Measurements from ENCODE around the gene IGFBP6.
"Not testable (repeated sequence)": the region's sequence is repeated elsewhere in the genome, so short reads cannot be mapped to it uniquely, and the experiment has no call there.

Gene IGFBP6

DNA sequence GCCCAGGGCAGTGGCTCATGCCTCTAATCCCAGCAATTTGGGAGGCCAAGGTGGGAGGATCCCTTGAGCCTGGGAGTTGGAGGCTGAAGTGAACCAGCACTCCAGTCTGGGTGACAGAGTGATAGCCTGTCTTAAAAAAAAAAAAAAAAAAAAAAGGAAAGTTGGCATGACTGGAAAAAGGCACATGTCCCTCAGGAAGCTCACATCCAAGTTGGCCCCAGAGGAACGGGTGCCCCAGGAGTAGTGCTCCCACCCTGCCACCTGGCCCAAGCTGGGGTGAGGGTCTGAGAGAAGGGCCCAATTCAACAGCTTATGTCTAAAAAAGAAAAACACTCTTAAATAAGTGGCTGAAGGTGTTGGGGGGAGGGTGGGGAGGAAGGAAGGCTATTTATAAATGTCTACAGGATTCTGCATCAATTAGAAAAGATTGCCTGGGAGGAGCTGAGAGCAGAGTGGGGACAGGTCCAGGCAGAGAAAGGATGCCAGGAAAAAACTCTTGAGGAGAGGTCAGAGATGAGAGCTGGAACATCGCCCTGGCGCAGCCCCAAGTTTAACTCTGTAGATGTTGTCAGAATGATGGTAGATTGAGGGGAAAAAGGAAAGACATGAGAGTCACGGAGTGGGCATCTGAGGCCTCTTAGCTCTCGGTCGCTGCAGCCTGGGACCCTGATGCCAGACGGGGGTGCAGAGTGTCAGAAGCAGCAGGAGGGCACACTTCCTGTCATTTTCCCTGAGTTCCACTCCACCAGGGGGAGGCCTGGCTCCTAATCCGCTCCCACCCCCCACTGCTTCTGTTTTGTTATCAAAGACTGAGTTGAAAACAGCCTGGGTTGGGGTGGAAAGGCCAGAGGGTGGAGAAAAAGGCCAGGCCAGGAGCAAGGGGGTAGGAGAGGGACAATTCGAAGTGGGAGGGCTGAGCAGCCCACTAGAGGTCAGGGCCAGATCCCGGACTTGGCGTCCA is 25.6 kb upstream of the IGFBP6 start:
- no peak for DNase-seq

DNA sequence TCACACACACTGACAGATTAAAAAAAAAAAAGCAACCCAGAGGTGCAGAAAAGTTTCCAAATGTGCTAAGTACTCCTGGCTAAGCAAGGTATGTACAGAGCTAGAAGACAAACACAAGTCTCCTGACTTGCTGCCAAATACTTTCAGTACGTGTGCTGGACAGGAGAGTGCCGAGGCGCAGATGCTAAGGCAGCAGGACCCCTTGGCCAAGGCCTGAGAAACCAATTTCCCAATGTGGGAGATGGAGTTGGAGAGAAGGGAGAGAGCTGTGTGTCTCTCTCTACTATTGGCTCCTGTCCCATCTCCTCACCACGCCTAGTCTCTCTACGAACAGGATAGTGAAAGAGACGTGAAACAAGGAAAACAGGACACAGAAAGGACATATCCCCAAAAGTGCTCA is 23.6 kb upstream of the IGFBP6 start:
- no peak for DNase-seq

DNA sequence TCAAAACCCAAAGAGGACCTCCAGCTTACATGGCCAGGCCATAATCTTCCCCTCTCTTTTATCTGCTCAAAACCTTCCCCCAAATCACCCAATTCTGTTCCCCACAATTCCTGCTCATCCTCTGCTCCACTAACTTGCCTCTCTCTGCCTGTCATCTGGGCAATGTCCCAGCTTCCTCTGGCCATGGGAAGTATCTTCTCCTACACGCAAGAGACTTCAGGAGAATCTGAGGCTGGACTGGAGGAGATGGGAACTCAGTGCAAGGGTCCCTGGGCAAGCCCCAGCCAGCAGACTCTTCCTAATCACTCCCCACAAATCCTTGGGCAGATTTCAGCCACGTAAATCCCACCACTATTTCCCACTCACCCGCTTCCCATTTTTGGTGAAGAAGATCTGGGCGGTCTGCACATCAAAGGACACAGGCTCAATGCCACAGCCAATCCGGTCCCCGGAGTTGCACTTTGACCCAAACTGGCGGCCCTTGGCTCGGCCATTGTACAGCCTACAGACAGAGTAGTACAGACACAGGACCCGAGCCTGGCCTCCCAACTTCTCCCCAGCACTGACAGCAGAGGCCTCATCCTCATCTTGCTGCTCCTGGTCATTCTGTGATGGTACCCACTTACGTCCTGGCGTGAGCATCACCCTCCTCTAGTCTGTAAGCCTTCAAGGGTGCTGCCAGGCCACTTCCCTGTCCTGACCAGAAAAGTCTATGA is 23.0 kb upstream of the IGFBP6 start:
- no peak for DNase-seq

DNA sequence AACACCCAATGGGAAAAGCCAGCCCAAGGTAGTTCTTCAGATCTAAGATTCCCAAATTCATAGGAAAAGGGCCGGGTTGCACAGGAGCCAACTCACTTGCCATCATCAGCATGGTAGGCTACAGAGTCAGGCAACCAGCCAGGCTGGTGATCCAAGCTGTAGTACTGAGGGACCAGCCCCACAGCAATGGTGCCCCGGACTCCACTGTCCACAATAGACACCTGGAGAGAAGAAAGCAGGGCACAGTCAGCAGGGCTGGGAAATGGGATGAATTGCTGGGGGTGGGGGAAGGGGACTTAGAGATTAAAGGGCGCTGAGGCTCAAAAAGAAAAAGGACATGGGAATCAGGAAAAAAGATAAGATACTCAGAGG is 22.5 kb upstream of the IGFBP6 start:
- no peak for DNase-seq

DNA sequence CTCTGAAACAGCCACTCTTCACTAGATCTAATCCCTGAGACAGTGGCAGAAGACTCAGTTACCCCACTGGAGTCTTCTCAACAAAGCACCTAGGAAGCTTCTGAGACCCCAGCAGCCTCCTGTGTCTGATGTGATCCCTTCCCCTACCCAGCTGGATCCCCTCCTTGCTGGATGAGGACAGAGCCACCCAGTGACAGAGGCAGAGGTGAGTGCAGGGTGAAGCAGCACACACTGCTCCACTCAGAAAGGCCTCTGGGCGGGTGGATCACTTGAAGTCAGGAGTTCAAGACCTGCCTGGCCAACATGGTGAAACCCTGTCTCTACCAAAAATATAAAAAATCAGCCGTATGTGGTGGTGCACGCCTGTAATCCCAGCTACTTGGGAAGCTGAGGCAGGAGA is 21.0 kb upstream of the IGFBP6 start:
- no peak for DNase-seq

DNA sequence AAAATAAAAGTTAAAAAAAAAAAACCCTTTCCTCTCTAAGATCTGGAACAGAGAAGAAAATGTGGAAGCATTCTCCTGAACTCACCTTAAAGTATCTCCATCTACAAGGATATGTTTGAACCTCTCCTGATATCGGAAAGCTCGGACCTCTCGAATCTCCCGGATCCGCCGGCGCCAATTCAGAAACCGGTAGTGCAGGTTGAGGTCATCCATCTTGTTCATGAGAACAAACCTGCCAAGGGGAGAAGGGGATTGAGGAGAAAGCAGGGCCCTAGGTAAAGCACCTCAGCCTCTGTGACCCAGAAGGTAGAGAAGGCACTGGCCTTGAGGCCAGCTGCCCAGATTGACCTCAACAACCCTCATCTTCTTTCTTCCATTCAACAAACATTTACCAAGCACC is 20.4 kb upstream of the IGFBP6 start:
- DNase-seq, result no peak

DNA sequence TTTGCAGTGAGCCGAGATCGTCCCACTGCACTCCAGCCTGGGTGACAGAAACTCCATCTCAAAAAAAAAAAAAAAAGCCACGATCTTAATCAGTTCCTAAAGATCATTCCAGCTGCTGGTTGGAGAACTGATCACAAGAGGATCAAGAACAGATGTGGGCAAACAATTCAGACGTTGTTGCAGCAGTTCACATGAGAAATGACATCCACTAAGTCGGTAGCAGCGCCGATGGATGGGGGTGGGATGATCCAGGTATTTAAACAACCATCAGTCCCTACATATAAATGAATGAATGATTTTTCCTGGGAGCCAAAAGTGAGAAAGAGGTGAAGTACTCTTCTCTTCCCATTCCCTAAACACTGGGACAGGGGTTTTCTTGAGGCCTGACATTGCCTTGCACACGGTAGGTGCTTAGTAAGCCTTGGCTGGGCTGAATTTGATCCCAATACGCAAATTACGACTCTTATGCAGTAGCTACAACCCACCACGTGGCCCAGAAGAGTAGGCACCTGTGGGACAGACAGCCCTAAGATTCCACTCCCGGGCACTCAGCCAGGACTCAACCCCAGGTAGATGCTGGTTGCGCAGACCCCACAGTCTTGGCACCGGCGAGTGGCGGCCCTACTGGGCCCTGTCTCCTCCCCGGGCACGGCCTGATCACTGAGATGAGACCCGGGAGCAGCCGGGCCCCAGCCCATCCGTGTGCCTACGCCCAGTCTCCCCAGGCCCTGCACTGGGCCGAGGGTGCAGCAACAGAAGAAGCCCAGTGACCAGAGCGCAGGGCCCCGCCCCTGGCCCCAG is 18.8 kb upstream of the IGFBP6 start:
- peak in 1 of 2 donors; percentile 28 for DNase-seq

DNA sequence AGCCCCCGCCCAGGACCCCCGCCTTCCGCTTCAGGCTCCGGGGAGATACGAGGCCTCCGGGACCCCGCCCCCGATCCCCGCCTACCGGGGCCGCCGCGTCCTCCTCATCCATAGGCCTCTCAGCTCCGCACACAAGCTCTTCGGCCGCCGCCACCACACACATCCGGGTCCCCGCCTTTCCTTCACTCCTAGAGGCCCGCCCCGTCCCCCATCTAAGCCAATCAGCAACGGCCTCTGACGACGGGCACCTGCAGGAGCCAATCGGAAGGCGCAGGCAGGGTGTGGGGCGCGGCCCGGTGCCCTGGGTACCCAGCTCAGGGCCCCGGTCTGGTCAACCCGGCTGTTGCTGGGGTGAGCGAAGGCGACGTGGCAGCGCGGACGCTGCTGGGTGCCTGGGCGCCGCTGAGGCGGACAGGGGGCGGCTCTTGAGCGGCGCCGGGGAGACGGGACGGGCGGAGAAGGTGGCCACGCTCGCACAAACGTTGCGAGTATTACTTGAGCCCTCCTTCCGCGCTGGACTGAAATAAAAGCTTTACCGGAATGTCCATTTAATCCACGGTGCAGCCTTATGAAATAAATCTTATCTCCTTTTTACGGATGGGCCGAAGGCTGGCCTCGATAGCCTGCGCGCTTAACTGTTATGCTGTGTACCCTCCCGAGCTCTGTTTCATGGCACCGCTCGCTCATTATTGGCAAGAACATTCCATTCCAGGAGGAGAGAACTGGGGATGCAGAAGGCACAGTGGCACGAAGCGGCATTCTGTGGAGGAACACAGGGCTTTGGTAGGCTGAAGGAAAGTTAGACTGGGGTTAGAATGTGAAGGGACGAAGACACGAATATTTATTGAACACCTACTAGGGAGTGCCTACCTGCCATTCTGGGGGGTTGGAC is 18.0 kb upstream of the IGFBP6 start, which contains the start of gene SPRYD3:
Gene SPRYD3, minus strand, starts transcription at position 165 of the 892 bp plus-strand sequence. Its CDS starts 57 bp downstream, at position 108.
- DNase-seq, result peak; percentile 92 to 99

DNA sequence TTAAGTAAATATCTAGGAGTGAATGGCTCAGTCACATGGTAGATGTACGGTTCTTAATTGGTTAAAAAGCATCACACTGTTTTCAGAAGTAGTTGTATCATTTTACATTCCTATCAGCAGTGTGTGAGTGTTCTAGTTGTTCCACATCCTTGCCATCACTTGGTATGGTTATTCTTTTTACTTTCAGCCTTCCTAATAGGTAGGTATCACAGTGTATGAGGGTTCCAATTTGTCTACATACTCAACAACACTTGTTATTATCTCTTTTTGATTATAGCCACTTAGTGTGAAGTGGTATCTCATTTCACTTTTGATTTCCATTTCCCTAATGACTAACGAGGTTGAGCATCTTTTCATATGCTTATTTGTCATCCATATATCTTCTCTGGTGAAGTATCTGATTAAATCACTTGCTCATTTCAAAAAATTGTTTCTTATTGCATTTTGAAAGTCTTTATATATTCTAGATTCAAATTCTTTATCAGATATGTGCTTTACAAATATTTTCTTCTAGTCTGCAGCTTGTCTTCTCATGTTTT is 14.8 kb upstream of the IGFBP6 start:
- no peak for DNase-seq

DNA sequence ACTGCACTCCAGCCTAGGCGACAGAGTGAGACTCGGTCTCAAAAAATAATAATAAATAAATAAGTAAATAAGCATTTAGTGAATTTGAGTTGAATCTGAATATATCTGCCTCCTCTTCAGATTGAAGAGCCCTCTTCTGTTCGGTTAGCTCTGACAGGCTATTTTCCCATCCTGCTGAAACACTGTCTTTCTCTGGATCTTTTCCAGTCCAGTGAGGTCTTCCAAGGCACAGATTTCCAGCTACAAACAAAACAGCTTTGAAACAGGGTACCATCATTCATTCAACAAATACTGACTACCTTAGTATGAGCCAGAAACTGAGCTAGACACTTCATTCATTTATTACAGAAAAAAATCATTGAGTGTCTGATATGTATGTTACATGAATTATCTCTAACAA is 11.1 kb upstream of the IGFBP6 start:
- DNase-seq, result no peak

DNA sequence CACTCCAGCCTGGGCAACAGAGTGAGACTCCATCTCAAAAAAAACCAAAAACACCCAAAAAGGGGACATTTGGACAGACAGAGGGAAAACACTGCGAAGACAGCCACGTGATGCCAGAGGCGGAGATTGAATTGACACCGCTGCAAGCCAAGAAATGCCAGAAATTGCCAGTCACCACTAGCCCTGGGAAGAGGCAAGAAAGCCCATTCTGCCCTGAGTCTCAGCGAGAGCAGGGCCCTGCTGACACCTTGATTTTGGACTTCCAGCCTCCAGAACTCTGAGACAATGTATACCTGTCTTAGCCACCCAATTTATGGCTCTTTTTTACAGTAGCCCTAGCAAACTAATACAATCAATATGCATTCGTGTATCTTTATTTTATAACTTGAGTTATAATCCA is 7.4 kb upstream of the IGFBP6 start:
- DNase-seq, result no peak

DNA sequence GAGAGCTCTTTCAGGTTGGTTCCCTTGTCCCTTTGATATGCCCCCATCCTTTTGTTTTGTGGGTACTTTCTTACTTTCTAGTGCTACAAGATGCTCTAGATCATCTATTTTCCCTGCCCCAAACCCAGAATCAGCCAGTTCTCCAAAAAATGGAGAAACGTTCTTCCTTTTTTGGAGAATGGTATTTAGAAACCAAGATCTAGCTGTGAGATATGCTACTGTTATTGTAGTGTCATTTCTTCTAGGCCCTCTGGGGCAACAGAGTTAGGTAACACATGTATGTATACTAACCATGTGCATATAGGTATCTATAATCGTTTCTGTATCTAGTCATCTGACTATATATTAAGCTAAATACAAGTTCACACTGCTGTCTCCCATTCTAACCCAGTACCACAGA is 6.9 kb upstream of the IGFBP6 start:
- DNase-seq, result no peak

DNA sequence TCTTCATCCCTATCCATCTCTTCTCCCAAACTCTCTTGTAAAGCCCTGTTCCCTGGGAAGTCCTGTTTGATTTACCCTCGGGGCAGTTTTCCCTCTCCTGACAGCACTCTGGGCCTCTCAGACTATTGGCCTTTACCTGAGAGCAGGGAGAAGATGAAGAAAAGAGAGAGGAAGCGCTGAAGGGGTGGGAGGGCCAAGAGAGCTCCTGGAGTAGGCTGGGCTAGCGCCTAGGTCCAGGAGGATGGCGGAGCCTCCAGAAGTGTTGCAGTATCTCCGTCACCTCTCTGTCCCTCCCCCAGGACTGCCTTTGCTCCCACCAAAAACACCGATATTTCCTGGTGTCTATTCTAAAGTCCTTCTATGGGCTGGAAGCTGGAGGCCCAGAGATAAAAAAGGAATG is 5.7 kb upstream of the IGFBP6 start:
- no peak for DNase-seq

DNA sequence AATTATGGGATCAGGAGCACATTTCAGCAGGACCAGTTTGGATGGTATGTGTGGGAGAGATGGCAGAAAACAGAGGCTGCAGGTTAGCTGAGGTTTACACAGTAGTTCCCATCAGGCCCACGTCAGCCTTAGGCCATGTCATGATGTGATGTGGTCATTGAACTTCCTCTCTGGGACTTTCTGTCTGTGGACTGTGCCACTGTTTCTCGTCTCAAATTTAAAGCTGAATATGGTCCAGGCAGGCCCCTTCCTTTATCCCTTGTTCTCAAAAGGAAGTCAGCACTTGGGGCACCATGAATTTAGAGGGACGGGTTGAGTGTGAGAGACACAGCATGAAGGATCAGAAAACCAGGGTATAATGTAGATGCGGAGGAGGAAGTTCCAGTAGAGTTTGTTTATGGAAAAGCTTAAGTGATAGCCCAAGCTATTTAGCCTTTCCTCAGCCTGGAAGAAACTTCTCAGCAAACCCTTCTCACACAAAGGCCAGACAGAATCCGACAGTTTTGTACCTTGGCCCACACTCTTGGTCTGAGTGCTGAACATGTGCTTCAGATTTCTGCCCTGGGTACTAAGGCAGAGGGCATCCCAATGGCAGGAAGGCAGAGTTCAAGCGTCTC is 3.6 kb upstream of the IGFBP6 start:
- DNase-seq, result peak; percentile 82 to 83

DNA sequence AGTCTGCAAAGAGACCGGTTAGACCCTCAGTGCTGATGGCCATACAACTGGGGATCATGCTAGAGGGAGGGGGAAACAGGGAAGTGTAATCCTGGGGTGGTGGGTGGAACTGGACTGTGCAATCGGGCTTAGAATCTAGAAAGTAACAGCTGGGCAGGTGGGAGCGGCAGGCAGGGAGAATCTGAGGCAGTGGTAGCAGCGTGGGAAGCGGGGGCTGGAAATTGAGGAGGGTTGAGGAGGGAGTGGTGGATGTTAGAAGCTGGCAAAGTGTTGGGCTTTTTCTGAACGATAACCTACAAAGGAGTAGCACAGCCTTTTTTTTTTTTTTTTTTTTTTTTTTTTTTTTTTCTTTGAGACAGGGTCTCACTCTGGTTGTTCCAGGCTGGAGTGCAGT is 3.1 kb upstream of the IGFBP6 start:
- DNase-seq, result peak in 1 of 2 donors; percentile 8

DNA sequence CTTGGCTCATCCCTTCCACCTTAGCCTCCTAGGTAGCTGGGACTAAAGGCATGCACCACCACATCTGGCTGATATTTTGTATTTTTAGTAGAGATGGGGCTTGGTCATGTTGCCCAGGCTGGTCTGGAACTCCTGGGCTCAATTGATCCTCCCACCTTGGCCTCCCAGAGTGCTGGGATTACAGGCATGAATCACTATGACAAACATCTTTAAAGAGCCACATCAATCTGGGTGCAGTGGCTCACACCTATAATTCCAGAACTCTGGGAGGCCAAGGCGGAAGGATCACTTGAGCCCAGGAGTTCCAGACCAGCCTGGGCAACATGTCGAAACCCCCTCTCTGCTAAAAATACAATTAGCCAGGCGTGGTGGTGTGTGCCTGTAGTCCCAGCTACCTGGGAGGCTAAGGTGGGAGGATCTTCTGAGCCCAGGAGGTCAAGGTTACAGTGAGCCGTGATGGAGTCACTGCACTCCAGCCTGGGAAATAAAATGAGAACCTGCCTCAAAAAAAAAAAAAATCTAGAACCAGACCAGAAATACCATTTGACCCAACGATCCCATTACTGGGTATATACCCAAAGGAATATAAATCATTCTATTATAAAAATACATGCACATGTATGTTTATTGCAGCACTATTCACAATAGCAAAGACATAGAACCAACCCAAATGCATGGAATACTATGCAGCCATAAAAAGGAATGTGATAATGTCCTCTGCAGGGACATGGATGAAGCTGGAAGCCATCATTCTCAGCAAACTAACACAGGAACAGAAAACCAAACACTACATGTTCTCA is 2.5 kb upstream of the IGFBP6 start:
- DNase-seq, result not testable (repeated sequence)

DNA sequence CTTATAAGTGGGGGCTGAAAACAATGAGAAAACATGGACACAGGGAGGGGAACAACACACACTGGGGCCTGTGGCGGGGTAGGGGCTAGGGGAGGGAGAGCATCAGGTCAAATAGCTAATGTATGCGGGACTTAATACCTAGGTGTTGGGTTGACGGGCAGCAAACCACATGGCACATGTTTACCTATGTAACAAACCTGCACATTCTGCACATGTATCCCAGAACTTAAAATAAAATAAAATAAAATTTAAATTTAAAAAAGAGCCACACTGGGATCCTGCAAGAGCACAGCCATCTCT is 1.9 kb upstream of the IGFBP6 start:
- DNase-seq, result not testable (repeated sequence)

DNA sequence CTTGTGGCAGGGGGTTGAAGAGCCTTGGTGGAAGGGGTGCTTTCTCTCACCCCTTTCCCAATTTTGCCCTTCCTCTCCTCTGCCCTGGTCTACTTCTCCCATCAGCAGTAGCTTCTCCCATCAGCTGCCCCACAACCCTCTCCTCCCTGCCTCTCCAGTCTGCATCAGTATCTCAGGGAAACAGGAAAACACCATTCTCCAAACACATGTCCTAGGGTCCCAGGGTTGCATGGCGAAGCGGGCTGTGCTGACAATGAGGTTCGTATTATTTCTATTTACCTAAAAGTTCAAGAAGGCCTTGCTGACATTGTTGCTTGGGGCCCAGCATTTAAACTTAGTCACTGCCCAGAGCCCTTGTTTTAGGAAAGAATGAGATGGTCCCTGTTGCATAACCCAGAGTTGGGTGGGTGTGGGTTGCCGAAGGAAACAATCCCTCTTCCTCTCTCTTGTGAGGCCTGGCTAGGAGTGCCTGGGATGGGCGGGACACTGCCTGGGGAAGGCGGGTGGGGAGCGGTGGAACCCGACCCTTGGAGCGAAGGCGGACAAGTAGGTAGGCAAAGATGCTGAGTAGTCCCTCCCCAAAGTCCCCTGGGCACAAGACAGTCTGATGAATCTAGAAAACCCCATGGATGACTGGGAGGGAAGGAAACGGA is 1.3 kb upstream of the IGFBP6 start:
- DNase-seq, result peak; percentile 77 to 79

DNA sequence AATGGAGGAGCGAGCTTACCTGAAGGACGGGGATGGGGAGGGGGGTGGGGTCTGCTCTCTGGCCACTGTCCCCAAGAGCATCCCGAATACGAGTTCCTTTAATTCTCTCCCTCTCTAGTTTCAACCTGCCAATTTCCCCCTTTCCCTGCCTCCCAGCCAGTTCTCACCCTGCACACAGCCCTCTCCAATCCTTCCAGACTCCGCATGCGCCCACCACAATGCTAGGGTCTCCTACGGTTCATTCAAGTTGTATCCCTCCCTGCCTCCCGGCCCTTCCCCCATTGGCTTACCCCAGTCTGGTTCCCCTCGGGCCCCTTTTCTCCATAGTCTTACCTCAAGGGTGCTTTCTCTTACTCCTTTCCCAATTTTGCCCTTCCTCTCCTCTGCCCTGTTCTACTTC is 708 bp upstream of the IGFBP6 start:
- DNase-seq, result no peak

DNA sequence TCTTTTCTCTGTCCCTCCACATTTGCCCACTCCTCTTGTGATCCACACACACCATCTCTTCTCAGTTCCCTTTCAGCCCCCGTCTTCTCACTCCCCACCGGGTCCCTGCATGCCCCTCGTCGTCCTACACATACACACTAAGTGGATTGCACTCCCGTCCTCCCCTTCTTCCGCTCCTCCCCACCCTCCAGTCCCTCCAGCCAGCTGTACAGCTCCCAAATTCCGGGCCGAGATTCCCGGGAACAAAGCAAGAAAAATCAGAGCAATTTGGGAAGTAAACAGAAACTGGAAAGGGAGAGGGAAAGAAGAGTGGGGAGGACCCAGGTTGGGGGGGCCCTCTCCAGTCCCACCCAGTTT is 282 bp upstream of the IGFBP6 start:
- no peak for DNase-seq

All from inflammatory macrophage treated with lipopolysaccharide for 1 hour (primary cell).